GM12878 (cell line): ENCODE results near the gene WFS1. TPM values are rescaled to one million over a fixed set of nuclear protein-coding genes. Genes with fewer than 3 reads are reported as not detected.

Source experiments
- ATAC-seq: fragments of 200-7000 bp; cut with Tn5 transposase; 3 replicates; pipeline ENCODE4 v1.9.1; 2020; ENCODE audit warnings: mild to moderate bottlenecking, moderate library complexity
- BruUV-seq: library from RNA; stranded (reverse); fragments of 400-500 nt; replicated peaks from 2 replicates; lab custom pipeline; 2021; lab: Mats Ljungman, UMichigan
- CTCF ChIA-PET: fragments of 300-600 bp; sonication (Branson Sonifier 250); formaldehyde crosslinking; extraction: SDS; loops from one replicate; lab custom pipeline; 2021; ENCODE audit warnings: inconsistent platforms; lab: Yijun Ruan, JAX
- POLR2A ChIA-PET: fragments of 350-600 bp; formaldehyde crosslinking; extraction: SDS; loops from one replicate; lab custom pipeline; 2021; ENCODE audit warnings: inconsistent platforms; lab: Charles Lee
- RAD21 ChIA-PET: fragments of 300-600 bp; sonication (Branson Sonifier 250); formaldehyde crosslinking; loops from one replicate; lab custom pipeline; 2023; ENCODE audit warnings: antibody characterized with exemption; ENCODE audit not compliant: unreplicated experiment; lab: Charles Lee
- SMC1A ChIA-PET: fragments of 300-600 bp; sonication (Branson Sonifier 250); formaldehyde crosslinking; loops from one replicate; lab custom pipeline; 2023; ENCODE audit not compliant: unreplicated experiment, uncharacterized antibody; lab: Charles Lee
- DNase-seq: peaks from one replicate; pipeline ENCODE4 v3.0.0-alpha.2; 2011; ENCODE audit warnings: low read depth, low spot score
- FAIRE-seq: peaks from 3 replicates; lab custom pipeline; 2011; peaks lifted over from hg19 to GRCh38; lab: Jason Lieb, UNC
- H2AFZ ChIP-seq: 2 replicates; pipeline ENCODE4 v1.6.0; 2011; ENCODE audit warnings: low read depth, low read length, control low read depth; ENCODE audit not compliant: control insufficient read depth
- H3K27ac ChIP-seq: 2 replicates; pipeline ENCODE4 v1.5.1; 2011; ENCODE audit warnings: control low read depth; ENCODE audit not compliant: control insufficient read depth, insufficient read depth
- H3K27me3 ChIP-seq, 2 experiments: replicated peaks in 1 of 2; 2 replicates each; pipeline versions ENCODE4 v1.6.0 to v1.6.1; 2011; ENCODE audit warnings: low read length in 1 of 2; ENCODE audit not compliant: control insufficient read depth in 2 of 2, insufficient read depth in 2 of 2
- H3K36me3 ChIP-seq, 2 experiments: 2 replicates each; pipeline ENCODE4 v1.5.1; 2011; ENCODE audit warnings: low read length in 1 of 2; ENCODE audit not compliant: control insufficient read depth in 2 of 2, insufficient read depth in 2 of 2
- H3K4me1 ChIP-seq: 2 replicates; pipeline ENCODE4 v1.6.1; 2011; ENCODE audit warnings: mild to moderate bottlenecking, low read length, moderate library complexity, mixed read lengths; ENCODE audit not compliant: control insufficient read depth, insufficient read depth
- H3K4me2 ChIP-seq: 2 replicates; pipeline ENCODE4 v1.6.0; 2011; ENCODE audit warnings: control low read depth; ENCODE audit not compliant: control insufficient read depth, insufficient read depth
- H3K4me3 ChIP-seq: fragments of 200-600 bp; sonication (generic); 2 replicates; pipeline ENCODE4 v1.5.1; 2016
- H3K79me2 ChIP-seq: 2 replicates; pipeline ENCODE4 v1.6.0; 2011; ENCODE audit warnings: low read length; ENCODE audit not compliant: control insufficient read depth, insufficient read depth
- H3K9ac ChIP-seq: 2 replicates; pipeline ENCODE4 v1.8.0; 2011; ENCODE audit warnings: low read length, control low read depth, mixed read lengths; ENCODE audit not compliant: control insufficient read depth, insufficient read depth
- H3K9me3 ChIP-seq: replicated peaks from 3 replicates; pipeline ENCODE4 v1.5.1; 2011; ENCODE audit warnings: mild to moderate bottlenecking, low read length; ENCODE audit not compliant: control insufficient read depth, insufficient read depth
- H4K20me1 ChIP-seq: 2 replicates; pipeline ENCODE4 v1.6.0; 2011; ENCODE audit not compliant: control insufficient read depth, insufficient read depth
- BRCA1 ChIP-seq: IDR thresholded peaks from 2 replicates; pipeline ENCODE4 v1.6.1; 2011; ENCODE audit warnings: low read depth, low read length, improper control_type of control experiment
- CBX5 ChIP-seq: sonication (generic); IDR thresholded peaks from 2 replicates; pipeline ENCODE4 v1.6.1; 2016; ENCODE audit warnings: low read depth, moderate library complexity, mild to moderate bottlenecking, inconsistent platforms
- CTCF ChIP-seq, 3 experiments: IDR thresholded peaks in 2 of 3; conservative IDR thresholded peaks in 1 of 3; 2 replicates each; pipeline ENCODE4 v1.5.1; 2011; ENCODE audit warnings: low read depth in 3 of 3, low read length in 3 of 3, mild to moderate bottlenecking in 3 of 3, control low read depth in 2 of 3, moderate library complexity in 2 of 3, inconsistent platforms in 1 of 3, mixed read lengths in 1 of 3; ENCODE audit not compliant: control insufficient read depth in 2 of 3, insufficient read depth in 1 of 3; ENCODE audit errors: extremely low read depth in 1 of 3
- FOXK2 ChIP-seq: fragments of 450-650 bp; IDR thresholded peaks from 2 replicates; pipeline ENCODE4 v1.6.1; 2017; ENCODE audit warnings: mild to moderate bottlenecking, moderate library complexity
- HSF1 ChIP-seq: fragments of 150-350 bp; IDR thresholded peaks from 2 replicates; pipeline ENCODE4 v1.6.1; 2014; ENCODE audit warnings: mild to moderate bottlenecking, low read depth, low read length
- IRF3 ChIP-seq: fragments of 450-650 bp; IDR thresholded peaks from 2 replicates; pipeline ENCODE4 v1.6.1; 2014; ENCODE audit warnings: mild to moderate bottlenecking
- JUNB ChIP-seq: IDR thresholded peaks from 2 replicates; pipeline ENCODE4 v1.6.1; 2016; ENCODE audit warnings: antibody characterized with exemption, mild to moderate bottlenecking
- LARP7 ChIP-seq: fragments of 450-650 bp; IDR thresholded peaks from 2 replicates; pipeline ENCODE4 v1.6.1; 2017; ENCODE audit warnings: mild to moderate bottlenecking
- SKIL ChIP-seq: fragments of 450-650 bp; IDR thresholded peaks from 2 replicates; pipeline ENCODE4 v1.6.1; 2017; ENCODE audit warnings: mild to moderate bottlenecking, low read depth, inconsistent platforms; ENCODE audit not compliant: poor library complexity, severe bottlenecking
- SMAD5 ChIP-seq: IDR thresholded peaks from 2 replicates; pipeline ENCODE4 v1.6.1; 2016; ENCODE audit warnings: antibody characterized with exemption, low read depth
- SP1 ChIP-seq: IDR thresholded peaks from one replicate; pipeline ENCODE4 v1.6.1; 2011; ENCODE audit warnings: low read depth, low read length
- USF1 ChIP-seq: IDR thresholded peaks from 2 replicates; pipeline ENCODE4 v1.6.1; 2011; ENCODE audit warnings: borderline replicate concordance, low read depth, mild to moderate bottlenecking, moderate library complexity, mixed read lengths, low read length; ENCODE audit not compliant: insufficient read depth; ENCODE audit errors: extremely low read length
- YY1 ChIP-seq: IDR thresholded peaks from 2 replicates; pipeline ENCODE4 v1.6.1; 2011; ENCODE audit warnings: low read depth, mild to moderate bottlenecking, low read length
- ZBED1 ChIP-seq: IDR thresholded peaks from 2 replicates; pipeline ENCODE4 v1.6.1; 2016; ENCODE audit warnings: borderline replicate concordance
- ZNF622 ChIP-seq: fragments of 450-650 bp; IDR thresholded peaks from 2 replicates; pipeline ENCODE4 v1.6.1; 2017; ENCODE audit warnings: mild to moderate bottlenecking, inconsistent platforms
- WGBS: methylation state at CpG from one replicate; pipeline ENCODE4 v1.1.6; 2016; ENCODE audit warnings: low lambda C conversion rate; ENCODE audit not compliant: insufficient replicate concordance, insufficient coverage; ENCODE audit errors: missing lambda C conversion rate; 5-methylcytosine and 5-hydroxymethylcytosine counted together
- in situ Hi-C: fragments of 300-500 bp; cut with MboI; formaldehyde crosslinking; loops from 9 replicates; pipeline ENCODE4 v1.14.3; 2018; ENCODE audit warnings: mixed read lengths
- intact Hi-C: fragments of 100-400 bp; cut with micrococcal nuclease; formaldehyde crosslinking; loops from one replicate; pipeline ENCODE4 v1.14.2; 2022; ENCODE audit not compliant: unreplicated experiment
- polyA plus RNA-seq, 11 experiments: library from polyadenylated mRNA; depleted of rRNA in 4 of 11; unstranded in 6 of 11; stranded (reverse) in 5 of 11; fragments of >200 nt; fragmentation: Nextera tagmentation in 4 of 11; fragmentation: Illumina TruSeq in 1 of 11; extraction: Ambion mirVana in 4 of 11; extraction: Trizol in 1 of 11; gene quantifications; 1 replicate in 1 of 11; 2 replicates in 10 of 11; pipeline versions ENCODE4 v1.2.1 to v1.2.3, GENCODE V29; 2011 to 2016; ENCODE audit warnings: inconsistent platforms in 2 of 11, missing spikeins in 2 of 11, low read depth in 1 of 11
- total RNA-seq, 4 experiments: library from RNA; depleted of rRNA in 3 of 4; stranded (reverse); fragments of >200 nt in 3 of 4; fragmentation: Illumina TruSeq in 1 of 4; extraction: Trizol in 1 of 4; gene quantifications; 2 replicates each; pipeline versions ENCODE4 v1.2.1 to v1.2.3, GENCODE V29; 2013 to 2021

WFS1 gene
- total and polyA plus RNA-seq, 10 of the 15 experiments (the other 5 are each of a cell fraction or from before 2014, with no cell fraction given), result 0.31 to 4.7 (median 2.0) TPM

- TF ChIP-seq CTCF (IDR thresholded peaks at IDR 0.05 in 2 of 3, conservative IDR thresholded peaks at IDR 0.05 in 1 of 3; ENCODE audit: control insufficient read depth in 2 of 3, extremely low read depth in 1 of 3, insufficient read depth in 1 of 3, low read depth in 3 of 3, low read length in 3 of 3) (no peak), ZNF622 (no peak)
- TF ChIP-seq, all 136 proteins: peak for 0
These were observed 41.2 kb upstream of the WFS1 start (continued) for GRCh38 chr4:6228158-6229067.

- ChIA-PET POLR2A (interaction anchor here (0.9 kb wide), 1 partner anchor 29 kb away, joined by 3 read pairs; no protein-coding TSS in a partner anchor), CTCF (no interaction called here)
- intact Hi-C loops, result no loop called here
- TF ChIP-seq ZBED1 (no peak), YY1 (no peak), FOXK2 (no peak), SMAD5 (no peak), BRCA1 (no peak), USF1 (no peak), IRF3 (no peak), HSF1 (no peak), JUNB (no peak), CBX5 (no peak), SP1 (no peak), SKIL (no peak), LARP7 (no peak)
These were observed 40.6 kb upstream of the WFS1 start for GRCh38 chr4:6229095-6229494.

More at GRCh38 chr4:6229095-6229494, 40.6 kb upstream of the WFS1 start:
- Histone ChIP-seq H4K20me1 (no peaks in the 10 kb centered on the region), H3K9ac (no peak overlapping the region), H3K27ac (no peak overlapping the region), H3K4me3 (no peak overlapping the region), H3K27me3 (no peaks in the 10 kb centered on the region; a peak in 1 of 4 replicates), H3K9me3 (no peaks in the 10 kb centered on the region), H3K36me3 (no peaks in the 10 kb centered on the region), H2AFZ (no peak overlapping the region), H3K4me1 (no peaks in the 10 kb centered on the region), H3K4me2 (no peak overlapping the region), H3K79me2 (no peaks in the 10 kb centered on the region)
- DNase-seq, result no peak
- SMC1A ChIA-PET, result no interaction called here
- 19% methylated on average over 7 of the region's 7 CpGs for WGBS
- no TSS peak for BruUV-seq
- in situ Hi-C loops, result no loop called here
- no peak for FAIRE-seq
- RAD21 ChIA-PET, result no interaction called here
- no peak for ATAC-seq
